GM23338 (cell line): ENCODE data around the gene SSBP2. TPM values are rescaled to one million over a fixed set of nuclear protein-coding genes. Genes with fewer than 3 reads are reported as not detected.

Experiments used
- ATAC-seq: fragments of 200-7000 bp; cut with Tn5 transposase; 3 replicates; pipeline ENCODE4 v1.9.1; 2020
- DNase-seq: peaks from one replicate; pipeline ENCODE4 v3.0.0-alpha.2; 2015; ENCODE audit warnings: low spot score
- H2AFZ ChIP-seq: fragments of 200-600 bp; sonication (generic); 2 replicates; pipeline ENCODE4 v1.8.0; 2016; ENCODE audit warnings: antibody characterized with exemption, mild to moderate bottlenecking, moderate library complexity
- H3F3A ChIP-seq: fragments of 200-600 bp; sonication (generic); replicated peaks from 2 replicates; pipeline ENCODE4 v1.8.0; 2017; ENCODE audit warnings: antibody characterized with exemption, mixed run types, low read depth
- H3K27ac ChIP-seq: fragments of 200-600 bp; sonication (generic); 2 replicates; pipeline ENCODE4 v1.6.1; 2016; ENCODE audit warnings: low read depth
- H3K27me3 ChIP-seq: fragments of 200-600 bp; sonication (generic); 2 replicates; pipeline ENCODE4 v1.8.0; 2016; ENCODE audit warnings: mild to moderate bottlenecking, mixed run types, moderate library complexity; ENCODE audit not compliant: insufficient read depth
- H3K36me3 ChIP-seq: fragments of 200-600 bp; sonication (generic); 2 replicates; pipeline ENCODE4 v1.8.0; 2016; ENCODE audit warnings: mild to moderate bottlenecking; ENCODE audit not compliant: insufficient read depth
- H3K4me1 ChIP-seq: fragments of 200-600 bp; sonication (generic); 2 replicates; pipeline ENCODE4 v1.8.0; 2016; ENCODE audit warnings: mild to moderate bottlenecking, moderate library complexity; ENCODE audit not compliant: insufficient read depth
- H3K4me2 ChIP-seq: fragments of 200-600 bp; sonication (generic); 2 replicates; pipeline ENCODE4 v1.7.1; 2017; ENCODE audit warnings: mixed run types
- H3K4me3 ChIP-seq: fragments of 200-600 bp; sonication (generic); 2 replicates; pipeline ENCODE4 v1.6.1; 2016; ENCODE audit warnings: mixed run types
- H3K79me2 ChIP-seq: fragments of 200-600 bp; sonication (generic); replicated peaks from 2 replicates; pipeline ENCODE4 v1.8.0; 2017; ENCODE audit warnings: mild to moderate bottlenecking; ENCODE audit not compliant: insufficient read depth
- H3K9me2 ChIP-seq: fragments of 200-600 bp; sonication (generic); 2 replicates; pipeline ENCODE4 v1.8.0; 2017; ENCODE audit not compliant: insufficient read depth
- H4K20me1 ChIP-seq: fragments of 200-600 bp; sonication (generic); replicated peaks from 2 replicates; pipeline ENCODE4 v1.8.0; 2017; ENCODE audit warnings: mild to moderate bottlenecking; ENCODE audit not compliant: insufficient read depth
- H3K27ac Mint-ChIP-seq: 2 replicates; pipeline ENCODE4 v1.8.0; 2020; ENCODE audit warnings: inconsistent platforms, mild to moderate bottlenecking, moderate library complexity, mixed read lengths
- H3K27me3 Mint-ChIP-seq: 3 replicates; pipeline ENCODE4 v1.8.0; 2022; ENCODE audit warnings: low read depth, mild to moderate bottlenecking, moderate library complexity, mixed read lengths, inconsistent platforms; ENCODE audit not compliant: insufficient read depth, poor library complexity
- H3K36me3 Mint-ChIP-seq: 3 replicates; pipeline ENCODE4 v1.8.0; 2021; ENCODE audit warnings: low read depth, mild to moderate bottlenecking, inconsistent platforms, moderate library complexity, mixed read lengths
- H3K4me1 Mint-ChIP-seq: 3 replicates; pipeline ENCODE4 v1.8.0; 2020; ENCODE audit warnings: mild to moderate bottlenecking, inconsistent platforms, mixed read lengths
- H3K4me3 Mint-ChIP-seq: 3 replicates; pipeline ENCODE4 v1.8.0; 2021; ENCODE audit warnings: moderate library complexity, mild to moderate bottlenecking, inconsistent platforms, mixed read lengths
- H3K9me3 Mint-ChIP-seq: 3 replicates; pipeline ENCODE4 v1.8.0; 2020; ENCODE audit warnings: moderate library complexity, mild to moderate bottlenecking, inconsistent platforms, mixed read lengths
- CREB1 ChIP-seq: fragments of 250-450 bp; sonication (Bioruptor Pico); IDR thresholded peaks from 2 replicates; pipeline ENCODE4 v1.5.0; 2020; ENCODE audit warnings: low read depth, mild to moderate bottlenecking, moderate library complexity
- CTCF ChIP-seq, 2 experiments: fragments of 200-600 bp in 1 of 2; sonication (generic) in 1 of 2; conservative IDR thresholded peaks; 2 replicates each; pipeline versions ENCODE4 v1.5.1 to v1.6.1; 2016 to 2017; ENCODE audit warnings: antibody characterized with exemption in 2 of 2, low read depth in 2 of 2, mild to moderate bottlenecking in 2 of 2, moderate library complexity in 1 of 2
- ETS1 ChIP-seq: IDR thresholded peaks from 2 replicates; pipeline ENCODE4 v1.6.1; 2016; ENCODE audit warnings: antibody characterized with exemption
- EZH2 ChIP-seq: fragments of 200-600 bp; sonication (generic); IDR thresholded peaks from one replicate; pipeline ENCODE4 v1.8.0; 2017; ENCODE audit warnings: antibody characterized with exemption, mild to moderate bottlenecking, low read depth; ENCODE audit not compliant: unreplicated experiment
- EZH2phosphoT487 ChIP-seq: fragments of 200-600 bp; sonication (generic); IDR thresholded peaks from one replicate; pipeline ENCODE4 v1.8.1; 2018; ENCODE audit warnings: antibody characterized with exemption; ENCODE audit not compliant: unreplicated experiment
- JUNB ChIP-seq: IDR thresholded peaks from one replicate; pipeline ENCODE4 v1.6.1; 2016; ENCODE audit warnings: antibody characterized with exemption; ENCODE audit not compliant: unreplicated experiment
- NANOG ChIP-seq: IDR thresholded peaks from 2 replicates; pipeline ENCODE4 v1.6.1; 2016; ENCODE audit warnings: antibody characterized with exemption, borderline replicate concordance
- POLR2AphosphoS5 ChIP-seq: IDR thresholded peaks from 2 replicates; pipeline ENCODE4 v1.6.1; 2016; ENCODE audit warnings: antibody characterized with exemption, low read depth
- REST ChIP-seq: IDR thresholded peaks from one replicate; pipeline ENCODE4 v1.6.1; 2018; ENCODE audit warnings: antibody characterized with exemption; ENCODE audit not compliant: unreplicated experiment
- STAT1 ChIP-seq: IDR thresholded peaks from one replicate; pipeline ENCODE4 v1.6.1; 2016; ENCODE audit warnings: antibody characterized with exemption; ENCODE audit not compliant: unreplicated experiment
- ZNF114 ChIP-seq: fragments of 250-450 bp; sonication (Bioruptor Pico); IDR thresholded peaks from 2 replicates; pipeline ENCODE4 v1.5.0; 2020; ENCODE audit warnings: mild to moderate bottlenecking, moderate library complexity
- ZNF331 ChIP-seq: fragments of 250-450 bp; sonication (Bioruptor Pico); IDR thresholded peaks from 2 replicates; pipeline ENCODE4 v1.5.0; 2020; ENCODE audit warnings: low read depth, mild to moderate bottlenecking, moderate library complexity
- polyA plus RNA-seq: library from polyadenylated mRNA; unstranded; fragments of >200 nt; fragmentation: Nextera tagmentation; extraction: Ambion mirVana; gene quantifications from 2 replicates; pipeline ENCODE4 v1.2.1, GENCODE V29; 2016
- total RNA-seq: library from RNA; depleted of rRNA; stranded (reverse); fragments of >200 nt; shearing (Covaris generic); gene quantifications from 2 replicates; pipeline ENCODE4 v1.2.3, GENCODE V29; 2014
- TF ChIP-seq, protein P1 (sequence below): fragments of 250-450 bp; sonication (Bioruptor Pico); IDR thresholded peaks from 2 replicates; pipeline ENCODE4 v1.5.0; 2020; ENCODE audit warnings: mild to moderate bottlenecking, moderate library complexity

SSBP2 gene
- total and polyA plus RNA-seq, 2 experiments from 2014 or later: 21.5 to 24.7 TPM

- TF ChIP-seq EZH2phosphoT487 (no peak), CREB1 (no peak), STAT1 (no peak), ZNF114 (CRISPR knock-in tag) (no peak), CTCF (conservative IDR thresholded peaks at IDR 0.05; ENCODE audit: low read depth in 2 of 2) (no peak), EZH2 (no peak), ETS1 (no peak), JUNB (no peak), ZNF331 (CRISPR knock-in tag) (no peak), NANOG (no peak), POLR2AphosphoS5 (no peak), REST (no peak)
- TF ChIP-seq, protein P1, sequence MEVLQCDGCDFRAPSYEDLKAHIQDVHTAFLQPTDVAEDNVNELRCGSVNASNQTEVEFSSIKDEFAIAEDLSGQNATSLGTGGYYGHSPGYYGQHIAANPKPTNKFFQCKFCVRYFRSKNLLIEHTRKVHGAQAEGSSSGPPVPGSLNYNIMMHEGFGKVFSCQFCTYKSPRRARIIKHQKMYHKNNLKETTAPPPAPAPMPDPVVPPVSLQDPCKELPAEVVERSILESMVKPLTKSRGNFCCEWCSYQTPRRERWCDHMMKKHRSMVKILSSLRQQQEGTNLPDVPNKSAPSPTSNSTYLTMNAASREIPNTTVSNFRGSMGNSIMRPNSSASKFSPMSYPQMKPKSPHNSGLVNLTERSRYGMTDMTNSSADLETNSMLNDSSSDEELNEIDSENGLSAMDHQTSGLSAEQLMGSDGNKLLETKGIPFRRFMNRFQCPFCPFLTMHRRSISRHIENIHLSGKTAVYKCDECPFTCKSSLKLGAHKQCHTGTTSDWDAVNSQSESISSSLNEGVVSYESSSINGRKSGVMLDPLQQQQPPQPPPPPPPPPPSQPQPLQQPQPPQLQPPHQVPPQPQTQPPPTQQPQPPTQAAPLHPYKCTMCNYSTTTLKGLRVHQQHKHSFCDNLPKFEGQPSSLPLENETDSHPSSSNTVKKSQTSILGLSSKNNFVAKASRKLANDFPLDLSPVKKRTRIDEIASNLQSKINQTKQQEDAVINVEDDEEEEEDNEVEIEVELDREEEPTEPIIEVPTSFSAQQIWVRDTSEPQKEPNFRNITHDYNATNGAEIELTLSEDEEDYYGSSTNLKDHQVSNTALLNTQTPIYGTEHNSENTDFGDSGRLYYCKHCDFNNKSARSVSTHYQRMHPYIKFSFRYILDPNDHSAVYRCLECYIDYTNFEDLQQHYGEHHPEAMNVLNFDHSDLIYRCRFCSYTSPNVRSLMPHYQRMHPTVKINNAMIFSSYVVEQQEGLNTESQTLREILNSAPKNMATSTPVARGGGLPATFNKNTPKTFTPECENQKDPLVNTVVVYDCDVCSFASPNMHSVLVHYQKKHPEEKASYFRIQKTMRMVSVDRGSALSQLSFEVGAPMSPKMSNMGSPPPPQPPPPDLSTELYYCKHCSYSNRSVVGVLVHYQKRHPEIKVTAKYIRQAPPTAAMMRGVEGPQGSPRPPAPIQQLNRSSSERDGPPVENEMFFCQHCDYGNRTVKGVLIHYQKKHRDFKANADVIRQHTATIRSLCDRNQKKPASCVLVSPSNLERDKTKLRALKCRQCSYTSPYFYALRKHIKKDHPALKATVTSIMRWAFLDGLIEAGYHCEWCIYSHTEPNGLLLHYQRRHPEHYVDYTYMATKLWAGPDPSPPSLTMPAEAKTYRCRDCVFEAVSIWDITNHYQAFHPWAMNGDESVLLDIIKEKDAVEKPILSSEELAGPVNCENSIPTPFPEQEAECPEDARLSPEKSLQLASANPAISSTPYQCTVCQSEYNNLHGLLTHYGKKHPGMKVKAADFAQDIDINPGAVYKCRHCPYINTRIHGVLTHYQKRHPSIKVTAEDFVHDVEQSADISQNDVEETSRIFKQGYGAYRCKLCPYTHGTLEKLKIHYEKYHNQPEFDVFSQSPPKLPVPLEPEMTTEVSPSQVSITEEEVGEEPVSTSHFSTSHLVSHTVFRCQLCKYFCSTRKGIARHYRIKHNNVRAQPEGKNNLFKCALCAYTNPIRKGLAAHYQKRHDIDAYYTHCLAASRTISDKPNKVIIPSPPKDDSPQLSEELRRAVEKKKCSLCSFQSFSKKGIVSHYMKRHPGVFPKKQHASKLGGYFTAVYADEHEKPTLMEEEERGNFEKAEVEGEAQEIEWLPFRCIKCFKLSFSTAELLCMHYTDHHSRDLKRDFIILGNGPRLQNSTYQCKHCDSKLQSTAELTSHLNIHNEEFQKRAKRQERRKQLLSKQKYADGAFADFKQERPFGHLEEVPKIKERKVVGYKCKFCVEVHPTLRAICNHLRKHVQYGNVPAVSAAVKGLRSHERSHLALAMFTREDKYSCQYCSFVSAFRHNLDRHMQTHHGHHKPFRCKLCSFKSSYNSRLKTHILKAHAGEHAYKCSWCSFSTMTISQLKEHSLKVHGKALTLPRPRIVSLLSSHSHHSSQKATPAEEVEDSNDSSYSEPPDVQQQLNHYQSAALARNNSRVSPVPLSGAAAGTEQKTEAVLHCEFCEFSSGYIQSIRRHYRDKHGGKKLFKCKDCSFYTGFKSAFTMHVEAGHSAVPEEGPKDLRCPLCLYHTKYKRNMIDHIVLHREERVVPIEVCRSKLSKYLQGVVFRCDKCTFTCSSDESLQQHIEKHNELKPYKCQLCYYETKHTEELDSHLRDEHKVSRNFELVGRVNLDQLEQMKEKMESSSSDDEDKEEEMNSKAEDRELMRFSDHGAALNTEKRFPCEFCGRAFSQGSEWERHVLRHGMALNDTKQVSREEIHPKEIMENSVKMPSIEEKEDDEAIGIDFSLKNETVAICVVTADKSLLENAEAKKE (CRISPR knock-in tag): no peak
- H3K9me2 ChIP-seq: no peaks in the 10 kb centered on the region
- no peaks in the 10 kb centered on the region for H3K79me2 ChIP-seq
- H3F3A ChIP-seq: no peaks in the 10 kb centered on the region
- no peak overlapping the region for H3K4me3 ChIP-seq
- Mint-ChIP-seq H3K4me1 (peaks cover 4% of the 10 kb centered on the region), H3K9me3 (no peaks in the 10 kb centered on the region), H3K27me3 (no peaks in the 10 kb centered on the region), H3K27ac (no peak overlapping the region), H3K36me3 (no peaks in the 10 kb centered on the region), H3K4me3 (no peak overlapping the region)
- no peak overlapping the region for H3K4me2 ChIP-seq
- no peaks in the 10 kb centered on the region for H4K20me1 ChIP-seq
- DNase-seq: no peak
- H3K36me3 ChIP-seq: no peaks in the 10 kb centered on the region
- H3K4me1 ChIP-seq: no peaks in the 10 kb centered on the region
- no peak overlapping the region for H2AFZ ChIP-seq
- no peaks in the 10 kb centered on the region for H3K27me3 ChIP-seq
- ATAC-seq: no peak
- no peak overlapping the region for H3K27ac ChIP-seq
Observed at GRCh38 chr5:81488862-81489261, 262.0 kb downstream of the SSBP2 start.
